Heart right ventricle (tissue), 16 donors: ENCODE data around the gene CLCN6. TPM values are rescaled to one million over a fixed set of nuclear protein-coding genes. Genes with fewer than 3 reads are reported as not detected.

Experiments used
- ATAC-seq, 8 donors: fragments of 200-7000 bp; cut with Tn5 transposase; one replicate each; pipeline ENCODE4 v1.9.1; 2020; ENCODE audit warnings: mild to moderate bottlenecking in 8 of 8, moderate library complexity in 8 of 8, moderate number of reproducible peaks in 1 of 8
- DNase-seq, 2 donors: peaks; one replicate each; pipeline ENCODE4 v3.0.0-alpha.2; 2020
- H3K27ac ChIP-seq, 10 donors: fragments of 200-600 bp; sonication (generic) in 2 of 10; one replicate each; pipeline versions ENCODE4 v1.5.0 to v1.8.0; 2020 to 2022; ENCODE audit warnings: mild to moderate bottlenecking in 3 of 10
- H3K27me3 ChIP-seq, 7 donors: fragments of 200-600 bp; one replicate each; pipeline ENCODE4 v1.8.0; 2021 to 2022; ENCODE audit warnings: mild to moderate bottlenecking in 2 of 7
- H3K36me3 ChIP-seq, 9 donors: fragments of 200-600 bp; sonication (generic) in 1 of 9; one replicate each; pipeline versions ENCODE4 v1.5.0 to v1.8.0; 2020 to 2022; ENCODE audit warnings: mild to moderate bottlenecking in 2 of 9
- H3K4me1 ChIP-seq, 9 donors: fragments of 200-600 bp; sonication (generic) in 1 of 9; one replicate each; pipeline versions ENCODE4 v1.5.0 to v1.8.0; 2020 to 2022; ENCODE audit warnings: mild to moderate bottlenecking in 4 of 9
- H3K4me3 ChIP-seq, 10 donors: fragments of 200-600 bp; sonication (generic) in 2 of 10; one replicate each; pipeline versions ENCODE4 v1.5.0 to v1.8.0; 2020 to 2022; ENCODE audit warnings: mild to moderate bottlenecking in 7 of 10, moderate library complexity in 2 of 10
- H3K9me3 ChIP-seq, 11 donors: fragments of 200-600 bp in 10 of 11; sonication (generic) in 2 of 11; one replicate each; pipeline versions ENCODE4 v1.5.0 to v1.8.0; 2013 to 2022; ENCODE audit warnings: mild to moderate bottlenecking in 2 of 11, control low read depth in 1 of 11, moderate library complexity in 1 of 11
- CTCF ChIP-seq, 9 donors: fragments of 200-600 bp; sonication (generic) in 2 of 9; IDR thresholded peaks; one replicate each; pipeline versions ENCODE4 v1.5.0 to v1.8.0; 2021 to 2022; ENCODE audit warnings: antibody characterized with exemption in 9 of 9, mild to moderate bottlenecking in 5 of 9, moderate library complexity in 1 of 9
- WGBS, 2 donors: extraction: QIAGEN DNeasy Blood & Tissue Kit; methylation state at CpG; one replicate each; pipeline ENCODE4 v1.1.7; 2013; ENCODE audit warnings: inconsistent platforms in 1 of 2; 5-methylcytosine and 5-hydroxymethylcytosine counted together
- intact Hi-C, 10 donors: fragments of 100-400 bp; cut with DNase I; formaldehyde crosslinking; loops; one replicate each; pipeline versions ENCODE4 v1.11.1 to v1.14.2; 2022
- polyA plus RNA-seq, 2 donors: library from polyadenylated mRNA; stranded (reverse); fragments of 200-250 nt; gene quantifications; one replicate each; pipeline ENCODE4 v1.2.3, GENCODE V29; 2013
- total RNA-seq, 10 donors: library from RNA; stranded (reverse); fragmentation: NEBNext Ultra II Directional in 3 of 10; extraction: Animal tissue kit (Norgen Biotek cat#: 25700) in 3 of 10; gene quantifications; one replicate each; pipeline versions ENCODE4 v1.2.1 to v1.2.4, GENCODE V29; 2021 to 2023
- donor health status: Arrhythmogenic right ventricular cardiomyopathy.
- donor health status: ischemic (EF 13 %, LVEDD 7.1; RV severe dilation, severe dysfunction).
- donor health status: healthy with polysubstance abuse.
- donor health status: DM: no; HTN: yes; CAD: no.
- donor health status: DM: no; HTN: no; CAD: no.
- donor health status: ischemic (EF 25% LVEDD 6.9; RV normal size, moderate dysfunction).
- donor health status: ischemic (EF 25% LVEDD 5.7; RV mildly dilated, moderate dysfunction).
- donor health status: healthy.
- donor health status: DM: yes; HTN: yes; CAD: no.
- donor health status: Ischemic cardiomyopathy.
- donor health status: ischemic (EF 35%, LVEDD 5.7; RV mildly dilated, moderate dysfunction).
- donor health status: nonischemic (EF 11% LVEDD 7.7; RV severe dilation, severe dysfunction).
- donor health status: DM: yes; HTN: yes; CAD: no.
- donor health status: PGD.
- donor health status: ischemic (EF 29% LVEDD 5.4; RV normal size, mild dysfunction).
- donor health status: nonischemic (EF 23%, LVEDD 6.1; RV moderate dilation, normal function).

Gene CLCN6
- total and polyA plus RNA-seq, 12 donors: 9.1 to 20.9 (median 16.2) TPM

GRCh38 chr1:11887666-11888007 is 81.6 kb downstream of the CLCN6 start:
- ATAC-seq (no peak), DNase-seq (no peak)
- H3K36me3 ChIP-seq: no peaks in the 10 kb centered on the region
- TF ChIP-seq CTCF (IDR thresholded peaks at IDR 0.05): no peak
- H3K9me3 ChIP-seq: no peaks in the 10 kb centered on the region
- peaks cover 17 to 47% (median 34%) of the 10 kb centered on the region in 9 donors for H3K4me1 ChIP-seq
- no peak overlapping the region for H3K4me3 ChIP-seq
- H3K27me3 ChIP-seq: no peaks in the 10 kb centered on the region
- 81 to 82% methylated on average over 7 of the region's 7 CpGs for WGBS, 2 donors
- intact Hi-C loops: no loop called here
- H3K27ac ChIP-seq: peak overlapping the region; percentile 69 to 95 (median 85)

- H3K27ac ChIP-seq: peak overlapping the region in 8 of 10 donors; percentile 69 to 92 (median 85)
- WGBS, 2 donors: 79 to 81% methylated on average over 15 of the region's 15 CpGs
- no peak overlapping the region for H3K4me3 ChIP-seq
- intact Hi-C loops: no loop called here
- no peak for TF ChIP-seq CTCF (IDR thresholded peaks at IDR 0.05)
- H3K4me1 ChIP-seq: peaks cover 13 to 41% (median 27%) of the 10 kb centered on the region in 9 donors
- no peaks in the 10 kb centered on the region for H3K36me3 ChIP-seq
- DNase-seq (no peak), ATAC-seq (no peak)
- no peaks in the 10 kb centered on the region for H3K9me3 ChIP-seq
- H3K27me3 ChIP-seq: no peaks in the 10 kb centered on the region
Observed at GRCh38 chr1:11888206-11888876, 82.3 kb downstream of the CLCN6 start.

- H3K9me3 ChIP-seq: no peaks in the 10 kb centered on the region
- H3K36me3 ChIP-seq: no peaks in the 10 kb centered on the region
- H3K27ac ChIP-seq: peak overlapping the region in 6 of 10 donors; percentile 40 to 92 (median 87)
- intact Hi-C loops: no loop called here
- no peak overlapping the region for H3K4me3 ChIP-seq
- no peaks in the 10 kb centered on the region for H3K27me3 ChIP-seq
- DNase-seq: no peak
- no peak for TF ChIP-seq CTCF (IDR thresholded peaks at IDR 0.05)
- 53 to 72% methylated on average over 3 of the region's 3 CpGs for WGBS, 2 donors
- peaks cover 12 to 36% (median 25%) of the 10 kb centered on the region in 9 donors for H3K4me1 ChIP-seq
- ATAC-seq: no peak
Observed at GRCh38 chr1:11888877-11889208, 82.9 kb downstream of the CLCN6 start.

- no peak overlapping the region for H3K4me3 ChIP-seq
- no peak overlapping the region for H3K27ac ChIP-seq
- ATAC-seq (no peak), DNase-seq (no peak)
- no peaks in the 10 kb centered on the region for H3K36me3 ChIP-seq
- intact Hi-C loops: loop anchor here in 3 of 10 donors (2.0 to 10.0 kb wide), 2 partner anchors 53 to 143 kb away; no protein-coding TSS in a partner anchor
- no peak for TF ChIP-seq CTCF (IDR thresholded peaks at IDR 0.05)
- no peaks in the 10 kb centered on the region for H3K9me3 ChIP-seq
- H3K27me3 ChIP-seq: peaks cover 0 to 18% (median 13%) of the 10 kb centered on the region in 7 donors
- peaks cover 5 to 21% (median 16%) of the 10 kb centered on the region in 9 donors for H3K4me1 ChIP-seq
- WGBS, 2 donors: 87 to 89% methylated on average over 6 of the region's 6 CpGs
Observed at GRCh38 chr1:11891433-11892186, 85.6 kb downstream of the CLCN6 start.

Other genes starting within 250 kb of the CLCN6 start
- gene FBXO2, start 151.8 kb upstream of the CLCN6 start, total RNA-seq: 1 to 10 TPM in 9 of 10 donors, under 1 TPM in 1; 0.70 to 5.5 (median 1.7) TPM
- gene FBXO2, start 151.8 kb upstream of the CLCN6 start, polyA plus RNA-seq: 1 to 10 TPM; 2.7 to 5.3 TPM
- 10 to 100 TPM; 10.1 to 17.7 (median 15.8) TPM for gene FBXO44, start 151.3 kb upstream of the CLCN6 start, total RNA-seq
- 10 to 100 TPM; 14.6 to 28.2 TPM for gene FBXO44, start 151.3 kb upstream of the CLCN6 start, polyA plus RNA-seq
- gene FBXO6, start 142.0 kb upstream of the CLCN6 start, total RNA-seq: 10 to 100 TPM in 1 of 10 donors, 1 to 10 TPM in 9; 4.8 to 21.7 (median 7.9) TPM
- 10 to 100 TPM in 1 of 2 donors, 1 to 10 TPM in 1; 6.0 to 12.9 TPM for gene FBXO6, start 142.0 kb upstream of the CLCN6 start, polyA plus RNA-seq
- 10 to 100 TPM; 10.9 to 28.5 (median 17.0) TPM for gene MAD2L2, start 125.0 kb upstream of the CLCN6 start, total RNA-seq
- gene MAD2L2, start 125.0 kb upstream of the CLCN6 start, polyA plus RNA-seq: 10 to 100 TPM; 16.6 to 59.0 TPM
- gene DRAXIN, start 114.5 kb upstream of the CLCN6 start, total RNA-seq: under 1 TPM in 8 of 10 donors, not detected in 2; 0.05 to 0.18 (median 0.12) TPM
- gene DRAXIN, start 114.5 kb upstream of the CLCN6 start, polyA plus RNA-seq: under 1 TPM; 0.01 to 0.07 TPM
- 10 to 100 TPM; 12.9 to 37.9 (median 16.9) TPM for gene AGTRAP, start 70.1 kb upstream of the CLCN6 start, total RNA-seq
- 10 to 100 TPM; 21.4 to 96.7 TPM for gene AGTRAP, start 70.1 kb upstream of the CLCN6 start, polyA plus RNA-seq
- gene C1orf167, start 44.0 kb upstream of the CLCN6 start, total RNA-seq: 10 to 100 TPM in 1 of 10 donors, 1 to 10 TPM in 9; 2.4 to 12.8 (median 5.1) TPM
- 1 to 10 TPM; 7.5 to 9.0 TPM for gene C1orf167, start 44.0 kb upstream of the CLCN6 start, polyA plus RNA-seq
- 10 to 100 TPM; 28.8 to 75.8 (median 40.5) TPM for gene MTHFR, start 227 bp upstream of the CLCN6 start, total RNA-seq
- 10 to 100 TPM; 17.7 to 24.3 TPM for gene MTHFR, start 227 bp upstream of the CLCN6 start, polyA plus RNA-seq
- gene NPPA, start 41.6 kb downstream of the CLCN6 start, total RNA-seq: 1,000 to 10,000 TPM in 2 of 10 donors, 100 to 1,000 TPM in 5, 10 to 100 TPM in 2, 1 to 10 TPM in 1; 5.8 to 2,762 (median 663) TPM
- 1,000 to 10,000 TPM in 1 of 2 donors, 10 to 100 TPM in 1; 16.4 to 2,201 TPM for gene NPPA, start 41.6 kb downstream of the CLCN6 start, polyA plus RNA-seq
- 1,000 to 10,000 TPM in 1 of 10 donors, 100 to 1,000 TPM in 5, 10 to 100 TPM in 1, 1 to 10 TPM in 3; 1.1 to 4,616 (median 291) TPM for gene NPPB, start 52.8 kb downstream of the CLCN6 start, total RNA-seq
- over 10,000 TPM in 1 of 2 donors, 10 to 100 TPM in 1; 46.2 to 15,996 TPM for gene NPPB, start 52.8 kb downstream of the CLCN6 start, polyA plus RNA-seq
- gene KIAA2013, start 120.2 kb downstream of the CLCN6 start, total RNA-seq: 10 to 100 TPM; 35.5 to 47.8 (median 39.0) TPM
- 10 to 100 TPM; 23.3 to 44.7 TPM for gene KIAA2013, start 120.2 kb downstream of the CLCN6 start, polyA plus RNA-seq
- gene PLOD1, start 128.5 kb downstream of the CLCN6 start, total RNA-seq: 10 to 100 TPM; 27.3 to 95.3 (median 44.4) TPM
- 100 to 1,000 TPM in 1 of 2 donors, 10 to 100 TPM in 1; 53.0 to 102 TPM for gene PLOD1, start 128.5 kb downstream of the CLCN6 start, polyA plus RNA-seq
- 1,000 to 10,000 TPM in 1 of 10 donors, 100 to 1,000 TPM in 9; 470 to 1,066 (median 788) TPM for gene MFN2, start 174.3 kb downstream of the CLCN6 start, total RNA-seq
- 100 to 1,000 TPM; 154 to 171 TPM for gene MFN2, start 174.3 kb downstream of the CLCN6 start, polyA plus RNA-seq
- 10 to 100 TPM; 10.2 to 17.4 (median 15.0) TPM for gene MIIP, start 213.3 kb downstream of the CLCN6 start, total RNA-seq
- 10 to 100 TPM; 25.5 to 35.2 TPM for gene MIIP, start 213.3 kb downstream of the CLCN6 start, polyA plus RNA-seq